ENCODE measurements around the gene C19orf81. TPM values are rescaled to one million over a fixed set of nuclear protein-coding genes. Genes with fewer than 3 reads are reported as not detected.

The C19orf81 gene
- total and polyA plus RNA-seq, 7 donors = not detected

DNA sequence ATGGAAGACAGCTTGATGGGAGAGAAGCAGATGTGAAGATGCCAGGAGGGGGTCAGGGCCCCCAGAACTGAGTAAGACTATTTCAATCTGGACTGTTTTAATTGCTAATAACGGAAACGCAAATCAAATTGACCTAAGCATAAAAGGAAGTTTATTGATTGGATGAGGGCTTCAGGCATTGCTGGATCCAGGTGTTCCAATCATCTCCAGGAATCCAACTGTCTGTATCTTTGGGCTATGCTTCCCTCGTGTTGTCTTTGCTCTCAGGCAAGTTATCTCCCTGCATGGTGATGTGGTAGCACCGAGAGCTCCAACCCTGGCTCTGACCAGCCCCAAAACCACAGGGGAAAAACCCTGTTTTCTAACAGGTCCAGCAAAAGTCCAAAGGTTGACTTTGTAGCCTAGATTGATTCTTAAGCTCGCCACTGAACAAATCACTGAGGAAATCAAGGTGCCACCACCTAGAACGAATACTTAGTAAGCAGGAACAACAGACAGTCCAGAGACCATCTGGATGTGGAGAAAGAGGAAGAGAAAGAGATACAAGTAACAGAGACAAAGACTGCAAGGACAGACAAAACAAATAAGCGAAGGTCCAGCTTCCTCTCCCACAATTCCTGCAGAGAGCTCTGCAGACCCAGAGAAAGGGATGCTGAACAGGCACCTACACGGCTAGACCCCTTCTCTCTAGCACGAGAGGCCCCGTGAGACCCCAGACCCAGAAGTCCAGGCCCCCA, 1.2 kb upstream of the C19orf81 start:
- no peak overlapping the region for H3K27ac ChIP-seq
- H3K4me3 ChIP-seq = no peak overlapping the region
- H3K9me3 ChIP-seq = no peaks in the 10 kb centered on the region
- no peaks in the 10 kb centered on the region for H3K4me1 ChIP-seq
- TF ChIP-seq, protein P1, sequence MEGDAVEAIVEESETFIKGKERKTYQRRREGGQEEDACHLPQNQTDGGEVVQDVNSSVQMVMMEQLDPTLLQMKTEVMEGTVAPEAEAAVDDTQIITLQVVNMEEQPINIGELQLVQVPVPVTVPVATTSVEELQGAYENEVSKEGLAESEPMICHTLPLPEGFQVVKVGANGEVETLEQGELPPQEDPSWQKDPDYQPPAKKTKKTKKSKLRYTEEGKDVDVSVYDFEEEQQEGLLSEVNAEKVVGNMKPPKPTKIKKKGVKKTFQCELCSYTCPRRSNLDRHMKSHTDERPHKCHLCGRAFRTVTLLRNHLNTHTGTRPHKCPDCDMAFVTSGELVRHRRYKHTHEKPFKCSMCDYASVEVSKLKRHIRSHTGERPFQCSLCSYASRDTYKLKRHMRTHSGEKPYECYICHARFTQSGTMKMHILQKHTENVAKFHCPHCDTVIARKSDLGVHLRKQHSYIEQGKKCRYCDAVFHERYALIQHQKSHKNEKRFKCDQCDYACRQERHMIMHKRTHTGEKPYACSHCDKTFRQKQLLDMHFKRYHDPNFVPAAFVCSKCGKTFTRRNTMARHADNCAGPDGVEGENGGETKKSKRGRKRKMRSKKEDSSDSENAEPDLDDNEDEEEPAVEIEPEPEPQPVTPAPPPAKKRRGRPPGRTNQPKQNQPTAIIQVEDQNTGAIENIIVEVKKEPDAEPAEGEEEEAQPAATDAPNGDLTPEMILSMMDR (IDR thresholded peaks at IDR 0.05) = no peak
- TF ChIP-seq EP300 (IDR thresholded peaks at IDR 0.05) = no peak
- no peak for TF ChIP-seq POLR2A (IDR thresholded peaks at IDR 0.05)
- TF ChIP-seq POLR2AphosphoS5 (IDR thresholded peaks at IDR 0.05) = no peak
- intact Hi-C loops (cut with DNase I) = no loop called here
- H3K27me3 ChIP-seq = peaks cover 0 to 54% (median 0%) of the 10 kb centered on the region in 3 donors
- H3K36me3 ChIP-seq = no peaks in the 10 kb centered on the region
- 60 to 73% methylated on average over 10 of the region's 10 CpGs for WGBS, 2 donors
- no peak for DNase-seq

DNA sequence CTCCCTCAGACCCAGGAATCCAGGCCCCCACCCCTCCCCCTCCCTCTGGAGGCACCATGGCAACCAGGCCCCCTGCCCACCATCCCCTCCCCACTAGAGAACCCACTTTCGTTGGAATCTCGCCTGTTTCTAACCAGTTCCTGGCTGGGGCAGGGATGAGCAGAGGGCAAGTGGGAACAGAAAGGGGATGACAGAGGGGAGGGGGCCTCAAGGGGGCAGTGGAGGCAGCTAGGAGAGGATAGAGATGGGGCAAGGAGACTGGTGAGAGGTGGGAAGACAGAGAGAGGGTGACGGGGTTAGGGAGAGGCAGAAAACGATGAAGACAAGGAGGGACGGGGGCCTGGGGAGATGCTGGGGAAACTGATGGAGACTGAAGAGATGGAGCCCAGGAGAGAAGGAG, 586 bp upstream of the C19orf81 start:
- intact Hi-C loops (cut with DNase I) = no loop called here
- no peak overlapping the region for H3K4me3 ChIP-seq
- H3K4me1 ChIP-seq = no peaks in the 10 kb centered on the region
- no peak for DNase-seq
- H3K36me3 ChIP-seq = no peaks in the 10 kb centered on the region
- TF ChIP-seq, protein P1 (IDR thresholded peaks at IDR 0.05) = no peak
- TF ChIP-seq EP300 (IDR thresholded peaks at IDR 0.05) (no peak), POLR2AphosphoS5 (IDR thresholded peaks at IDR 0.05) (no peak)
- no peaks in the 10 kb centered on the region for H3K9me3 ChIP-seq
- H3K27ac ChIP-seq = no peak overlapping the region
- peaks cover 0 to 59% (median 0%) of the 10 kb centered on the region in 3 donors for H3K27me3 ChIP-seq
- 49 to 60% methylated on average over 5 of the region's 5 CpGs for WGBS, 2 donors

DNA sequence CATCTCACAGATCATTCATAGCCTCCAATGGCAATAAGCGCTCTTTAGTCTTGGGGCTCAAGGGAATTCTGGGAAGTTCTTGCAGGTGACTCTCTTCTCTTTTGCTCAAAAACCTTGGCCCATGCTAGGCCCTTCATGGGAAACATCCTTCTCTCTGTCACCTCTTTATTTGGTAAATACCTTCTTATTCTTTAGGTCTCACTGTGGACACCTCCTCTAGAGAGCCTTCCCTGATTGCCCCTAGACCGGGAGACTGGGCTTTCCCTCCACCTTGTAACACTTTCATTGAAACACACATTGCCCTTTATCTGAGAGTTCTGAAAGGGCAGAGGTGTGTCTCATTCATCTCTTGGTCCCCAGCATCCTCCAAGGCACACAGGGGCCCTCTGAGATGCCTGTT, 1.9 kb downstream of the C19orf81 start:
- Histone ChIP-seq H3K4me1 (no peaks in the 10 kb centered on the region), H3K27ac (no peak overlapping the region), H3K36me3 (no peaks in the 10 kb centered on the region), H3K27me3 (peaks cover 0 to 76% (median 11%) of the 10 kb centered on the region in 3 donors), H3K9me3 (peaks cover 0 to 12% (median 2%) of the 10 kb centered on the region in 4 donors), H3K4me3 (no peak overlapping the region)
- DNase-seq = no peak
- 74 to 83% methylated on average over 2 of the region's 2 CpGs for WGBS, 2 donors
- intact Hi-C loops (cut with DNase I) = no loop called here
- TF ChIP-seq, protein P1 (IDR thresholded peaks at IDR 0.05) = no peak
- TF ChIP-seq EP300 (IDR thresholded peaks at IDR 0.05) (no peak), POLR2A (IDR thresholded peaks at IDR 0.05) (no peak)

DNA sequence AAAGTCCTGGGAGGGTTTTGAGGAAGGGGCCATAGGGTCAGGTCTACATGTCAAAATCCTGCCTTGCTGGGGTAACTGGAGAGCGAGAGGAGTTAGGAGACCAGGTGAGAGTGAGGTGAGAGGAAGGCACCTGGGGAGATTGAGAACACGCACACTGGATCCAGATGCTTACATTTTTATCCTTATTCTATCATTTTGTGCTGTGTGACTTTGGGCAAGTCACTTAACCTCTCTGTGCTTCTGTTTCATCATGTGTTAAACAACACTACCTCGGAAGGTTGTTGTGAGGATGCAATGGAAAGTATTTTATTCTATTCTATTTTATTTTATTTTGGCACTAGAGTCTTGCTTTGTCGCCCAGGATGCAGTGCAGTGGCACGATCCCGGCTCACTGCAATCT, 3.5 kb downstream of the C19orf81 start:
- Histone ChIP-seq H3K27me3 (peaks cover 0 to 77% (median 25%) of the 10 kb centered on the region in 3 donors), H3K4me3 (no peak overlapping the region), H3K27ac (no peak overlapping the region), H3K36me3 (no peaks in the 10 kb centered on the region), H3K4me1 (peaks cover 0 to 2% (median 0%) of the 10 kb centered on the region in 4 donors), H3K9me3 (peaks cover 0 to 12% (median 2%) of the 10 kb centered on the region in 4 donors)
- WGBS, 2 donors = 88 to 91% methylated on average over 6 of the region's 6 CpGs
- intact Hi-C loops (cut with DNase I) = no loop called here
- TF ChIP-seq POLR2A (IDR thresholded peaks at IDR 0.05) = no peak
- no peak for DNase-seq

DNA sequence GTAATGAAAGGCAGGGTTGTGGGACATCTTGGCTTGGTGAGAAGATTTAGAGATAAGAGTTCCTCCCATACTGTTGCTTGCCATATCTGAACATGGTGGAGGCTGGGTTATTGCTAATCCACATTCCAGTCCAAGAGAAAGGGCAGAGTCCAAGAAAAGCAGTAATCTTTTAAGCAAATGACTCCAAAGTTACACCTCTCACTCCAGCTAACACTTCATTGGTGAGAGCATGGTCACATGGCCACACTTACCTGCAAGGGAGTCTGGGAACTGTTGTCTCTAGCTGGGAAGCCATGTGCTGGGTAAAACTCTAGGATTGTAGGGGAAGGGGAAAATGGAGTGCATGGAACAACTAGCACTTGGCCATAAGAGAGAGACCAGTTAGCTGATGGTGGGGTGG, 5.6 kb downstream of the C19orf81 start:
- Histone ChIP-seq H3K4me1 (peaks cover 0 to 19% (median 16%) of the 10 kb centered on the region in 4 donors), H3K27ac (no peak overlapping the region), H3K27me3 (peaks cover 14 to 84% (median 47%) of the 10 kb centered on the region in 3 donors), H3K36me3 (no peaks in the 10 kb centered on the region), H3K9me3 (peaks cover 0 to 12% (median 3%) of the 10 kb centered on the region in 4 donors), H3K4me3 (no peak overlapping the region)
- TF ChIP-seq, protein P1 (IDR thresholded peaks at IDR 0.05) = no peak
- TF ChIP-seq POLR2AphosphoS5 (IDR thresholded peaks at IDR 0.05) = no peak
- no peak for TF ChIP-seq EP300 (IDR thresholded peaks at IDR 0.05)
- TF ChIP-seq POLR2A (IDR thresholded peaks at IDR 0.05) = no peak
- intact Hi-C loops (cut with DNase I) = no loop called here
- no peak for DNase-seq

All from sigmoid colon (tissue), 7 donors.